T-helper 9 cell (primary cell): ENCODE results near the gene ENO4.

Source experiments
- DNase-seq: peaks from one replicate; pipeline ENCODE4 v3.0.0-alpha.2; 2020

ENO4 gene

DNA sequence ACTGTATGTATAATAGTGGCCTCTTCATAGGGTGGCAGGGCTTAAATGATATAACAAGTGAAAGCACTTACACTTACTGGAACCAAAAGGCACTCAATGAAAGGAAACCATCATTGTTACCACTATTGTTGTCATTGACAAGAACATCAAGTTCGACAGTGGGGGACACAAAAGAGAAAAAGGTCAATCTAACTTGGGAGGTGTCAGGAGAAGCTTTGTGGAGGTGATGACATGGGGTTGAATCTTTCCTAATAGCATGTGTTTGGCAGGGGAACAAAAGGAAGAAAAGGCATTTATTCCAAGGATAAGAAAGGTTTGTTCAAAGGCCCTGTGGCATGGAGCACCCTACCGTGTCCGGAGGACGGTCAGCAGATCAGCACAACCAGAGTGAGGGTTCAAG lies 18.2 kb upstream of the ENO4 start:
- no peak for DNase-seq

DNA sequence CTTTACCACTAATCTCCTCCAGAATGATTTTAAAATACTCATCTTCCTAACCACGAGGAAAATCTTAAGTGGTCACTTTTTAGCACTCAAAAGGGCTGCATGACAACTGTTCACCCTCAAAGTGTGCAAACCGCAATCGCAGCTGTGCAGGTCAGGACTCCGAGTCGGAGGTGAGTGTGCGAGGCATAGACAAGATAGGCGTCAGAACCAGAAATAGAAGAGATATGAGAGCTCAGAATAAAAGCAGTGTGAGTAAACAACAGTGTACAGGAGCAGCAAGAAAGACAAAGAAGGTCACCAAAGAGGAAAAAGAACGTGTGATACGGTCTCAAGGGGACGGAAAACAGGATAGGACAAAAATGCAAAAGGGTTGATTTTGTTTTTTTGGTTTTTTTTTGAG lies 17.5 kb upstream of the ENO4 start:
- DNase-seq, result no peak

DNA sequence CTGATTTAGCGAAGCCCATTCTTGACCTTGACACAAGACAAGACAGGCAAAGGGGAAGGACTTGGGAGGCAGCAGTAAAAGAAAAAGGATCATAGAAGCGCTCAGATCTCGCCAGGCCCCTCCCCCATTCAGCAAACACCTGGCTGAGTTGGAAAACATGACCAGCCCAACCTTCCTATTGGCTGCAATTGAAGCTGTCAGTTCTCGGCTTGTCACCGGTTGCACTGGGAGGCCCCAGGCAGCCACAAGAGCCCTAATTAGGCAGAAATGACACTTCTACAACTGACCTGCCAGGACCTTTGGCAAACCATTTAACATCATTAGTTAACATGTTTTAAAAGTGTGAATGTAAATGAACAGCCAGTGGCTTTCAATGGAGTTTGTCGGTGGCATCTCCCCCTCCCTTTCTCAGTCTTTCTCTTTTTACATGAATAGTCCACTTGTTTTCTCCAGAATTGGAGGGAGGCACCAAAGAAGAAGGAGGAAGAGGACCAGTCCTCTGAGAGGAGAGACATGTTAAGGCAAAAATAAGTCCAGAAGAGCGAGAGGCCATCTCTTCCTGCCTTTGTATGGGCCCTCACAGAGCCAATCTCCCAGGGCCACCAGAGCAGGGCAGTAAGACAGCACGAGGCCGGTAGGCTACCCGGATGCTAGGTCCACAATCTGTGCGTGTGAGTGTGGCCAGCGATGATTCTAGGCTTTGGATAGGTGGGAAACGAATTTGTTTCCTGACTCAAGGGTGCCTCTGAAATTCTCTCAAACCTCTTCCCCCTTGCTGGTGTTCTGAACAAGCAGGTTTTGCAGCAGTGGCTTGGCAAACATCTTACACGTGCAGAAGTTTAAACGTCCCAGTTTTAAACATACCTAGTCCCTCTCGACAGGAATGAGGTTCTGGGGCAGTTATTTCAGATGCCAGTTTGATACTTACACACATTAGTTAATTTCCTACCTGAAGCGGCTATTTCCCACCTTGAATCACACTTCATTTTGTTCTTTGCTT lies 15.0 kb upstream of the ENO4 start:
- DNase-seq, result no peak

DNA sequence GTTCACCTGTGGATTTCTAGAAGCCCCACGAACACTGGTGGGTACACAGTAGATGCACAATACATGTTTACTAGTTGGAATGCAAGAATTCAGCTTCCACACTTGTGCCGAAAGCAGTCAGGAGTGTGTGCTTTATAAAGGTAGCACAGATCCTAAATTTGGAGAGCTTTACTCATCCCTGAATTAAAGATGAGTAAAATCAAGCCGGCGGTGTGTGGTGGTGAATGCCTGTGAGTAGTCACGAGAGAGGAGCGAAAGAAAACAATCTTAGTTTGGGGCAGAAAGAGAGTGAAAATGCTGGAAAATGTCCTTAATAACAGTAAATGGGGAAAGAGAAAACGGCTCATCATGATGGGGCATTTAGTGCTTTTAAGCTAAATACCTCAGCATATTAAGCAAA lies 13.6 kb upstream of the ENO4 start:
- DNase-seq, result no peak

DNA sequence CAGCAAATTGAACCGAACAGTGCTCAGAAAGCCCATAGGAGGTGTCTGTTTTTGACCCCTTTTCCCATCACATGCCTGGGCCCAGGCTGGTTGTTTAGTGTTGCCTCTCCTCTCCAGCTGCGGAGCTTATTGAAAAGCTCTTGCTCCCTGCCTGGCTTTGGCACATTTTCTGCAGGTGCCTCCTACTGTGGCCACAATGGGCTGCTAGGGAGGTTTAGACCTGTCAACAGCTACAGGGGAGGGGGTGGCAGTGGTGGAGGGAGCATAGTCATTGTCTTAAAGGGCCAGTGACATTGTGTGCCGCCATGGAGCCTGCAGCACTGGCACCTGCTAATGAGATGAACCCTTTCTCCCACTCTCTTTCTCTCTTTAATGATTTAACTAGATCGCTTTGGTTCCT lies 13.2 kb upstream of the ENO4 start:
- no peak for DNase-seq

DNA sequence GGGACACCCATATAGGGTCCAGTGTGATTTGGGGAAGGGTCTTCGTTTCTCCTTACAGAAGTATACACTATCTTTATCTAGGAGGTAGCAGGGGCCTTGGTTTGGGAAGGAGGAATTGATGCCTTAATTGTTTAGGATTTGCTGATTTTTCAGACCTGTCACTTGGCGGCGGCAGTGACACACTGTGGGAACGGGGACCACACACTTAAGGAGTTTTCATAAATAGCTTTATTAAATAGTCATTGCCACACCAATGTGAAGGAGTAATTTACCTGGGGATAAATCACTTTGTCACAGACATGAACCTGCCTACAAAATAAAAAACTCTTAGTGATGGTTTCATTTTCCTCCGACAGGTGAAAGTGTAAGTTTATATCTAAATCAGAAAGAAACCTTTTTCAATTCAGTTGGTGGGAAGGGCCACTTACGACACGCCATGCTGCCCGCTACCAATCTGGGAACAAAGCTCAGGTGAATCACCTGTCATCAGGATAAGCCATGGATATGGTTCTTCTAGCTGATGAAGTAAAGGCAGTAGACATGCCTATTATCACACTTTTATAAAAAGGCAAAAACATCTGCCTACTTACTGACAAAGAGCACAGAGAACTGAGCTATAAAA lies 12.3 kb upstream of the ENO4 start:
- DNase-seq, result no peak

DNA sequence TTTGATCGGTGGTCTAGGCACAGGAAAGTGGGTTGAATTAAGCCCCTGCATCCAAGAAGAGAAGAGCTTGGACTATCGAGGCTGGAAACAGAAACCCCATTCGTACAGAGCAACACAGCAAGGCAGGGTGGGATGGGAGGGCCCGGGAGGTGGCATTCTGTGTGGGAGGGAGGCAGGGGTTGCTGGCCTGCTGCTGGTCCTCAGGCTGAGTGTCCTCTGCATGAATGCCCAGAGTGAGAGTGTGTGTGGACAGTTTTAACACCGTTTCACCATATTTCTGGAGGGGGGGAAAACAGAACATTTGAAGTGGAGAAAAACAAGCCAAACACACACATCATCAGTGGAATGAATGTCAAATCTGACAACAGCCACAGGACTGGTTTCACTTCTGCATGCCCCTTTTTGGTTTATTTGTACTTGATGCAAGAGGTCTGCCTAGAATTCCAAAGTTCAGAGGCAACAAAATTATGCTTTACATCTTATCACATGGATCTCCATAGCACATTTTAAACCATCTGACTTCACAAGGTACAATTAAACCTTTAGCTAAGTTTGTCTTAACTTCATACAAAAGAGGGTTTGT lies 11.1 kb upstream of the ENO4 start:
- DNase-seq, result no peak

DNA sequence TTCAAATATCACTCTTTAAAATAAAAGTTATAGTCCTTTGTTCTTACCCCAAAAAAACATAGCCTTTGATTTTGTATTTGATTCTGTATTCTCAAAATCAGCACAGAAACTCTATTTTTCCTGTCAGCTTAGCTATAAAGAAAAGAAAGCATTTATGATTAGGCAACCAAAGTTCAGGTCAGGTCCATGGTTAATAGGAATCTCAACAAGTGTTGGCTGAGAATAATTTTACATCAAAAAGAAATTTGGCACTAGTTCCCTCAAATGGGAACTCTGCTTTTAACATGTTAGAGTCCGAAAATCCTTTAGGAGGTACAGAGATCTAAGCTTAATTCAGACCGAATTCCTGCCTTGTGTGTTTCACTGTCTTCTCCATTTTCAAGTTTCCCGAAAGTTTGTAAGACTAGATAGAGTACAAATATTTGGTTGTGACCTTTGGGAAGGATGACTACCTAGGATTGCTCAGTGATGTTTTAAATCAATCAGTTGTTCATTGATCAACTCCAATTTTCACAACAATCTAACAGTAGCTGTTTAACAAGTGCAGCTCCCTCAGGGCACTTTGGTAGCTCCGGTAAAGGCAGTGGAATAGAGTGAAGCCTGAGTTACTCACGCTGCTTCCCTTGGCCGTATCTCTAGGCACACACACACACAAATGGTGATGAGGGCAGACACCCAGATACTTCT lies 8.8 kb upstream of the ENO4 start:
- no peak for DNase-seq

DNA sequence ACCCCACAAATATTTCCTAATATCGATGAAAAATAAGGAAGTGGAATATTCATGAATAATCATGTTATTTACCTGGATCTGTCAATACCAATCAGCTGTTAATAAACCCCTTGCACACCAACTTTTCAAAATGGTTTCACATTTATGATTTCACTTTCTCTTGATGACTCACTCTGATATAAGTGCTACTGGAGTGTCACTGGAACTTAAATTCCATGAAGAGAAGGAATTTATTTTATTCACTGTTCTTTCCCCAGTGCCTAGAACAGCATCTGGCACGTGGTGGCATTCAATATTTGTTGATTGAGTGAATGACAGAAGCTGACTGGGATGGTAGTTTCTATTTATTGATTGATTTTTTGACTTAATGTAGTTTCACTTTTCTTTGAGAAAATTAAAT lies 3.5 kb upstream of the ENO4 start:
- no peak for DNase-seq

DNA sequence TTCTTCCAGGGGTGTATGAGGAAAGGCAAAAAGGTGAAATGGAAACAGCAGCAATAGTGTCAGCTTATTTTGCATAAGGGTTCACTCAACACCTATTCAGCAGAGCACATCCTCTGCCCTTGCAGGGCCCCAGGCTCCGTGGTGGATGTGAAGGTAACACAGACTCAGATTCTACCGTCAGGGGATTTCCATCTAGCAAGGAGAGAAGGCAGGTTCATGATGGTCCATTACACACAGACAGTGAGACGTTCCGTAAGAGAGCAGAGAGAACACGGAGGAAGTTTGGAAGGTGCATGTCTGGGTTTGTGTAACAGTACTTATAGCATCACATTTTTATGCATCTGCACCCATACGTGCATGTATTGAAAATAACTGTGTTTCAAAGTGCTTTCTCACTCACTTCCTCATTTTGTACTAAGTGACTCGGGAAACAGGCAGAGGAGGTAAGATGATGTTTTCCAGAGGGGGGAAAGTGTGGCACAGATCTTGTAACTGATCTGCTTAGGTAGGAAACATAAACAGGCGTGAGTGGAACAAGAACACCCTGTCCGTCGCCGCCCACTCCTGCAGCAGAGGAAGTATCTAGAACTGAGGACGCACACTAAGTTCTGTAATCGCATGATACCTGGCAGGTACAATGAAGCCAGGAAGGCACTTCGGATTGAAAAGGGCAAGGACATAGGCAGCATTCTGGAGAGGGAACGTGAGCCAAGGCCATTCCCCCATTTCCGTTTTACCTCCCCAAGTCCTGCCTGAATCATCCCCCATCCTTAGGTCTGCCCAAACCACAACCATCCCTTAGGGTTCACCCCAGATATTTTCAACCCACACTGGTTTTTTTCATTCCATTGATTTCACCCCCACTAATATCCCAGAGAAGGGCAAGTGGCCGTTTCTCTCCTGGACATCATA lies 1.0 kb upstream of the ENO4 start:
- DNase-seq, result no peak

DNA sequence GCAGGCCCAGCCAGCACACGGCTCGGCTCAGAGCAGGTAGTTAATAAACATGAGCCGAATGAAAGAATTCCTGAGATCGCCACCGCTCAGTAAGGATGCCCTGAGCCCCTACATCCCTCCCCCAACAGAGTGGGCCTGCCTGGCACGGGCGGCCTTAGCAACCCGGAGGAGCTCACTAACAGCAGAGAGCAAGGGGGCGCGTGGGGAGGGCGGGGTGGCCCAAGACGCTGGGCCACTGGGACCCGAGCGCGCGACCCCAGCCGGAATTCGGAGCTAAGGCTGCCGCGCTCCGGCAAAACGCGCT lies 403 bp upstream of the ENO4 start:
- DNase-seq, result no peak

DNA sequence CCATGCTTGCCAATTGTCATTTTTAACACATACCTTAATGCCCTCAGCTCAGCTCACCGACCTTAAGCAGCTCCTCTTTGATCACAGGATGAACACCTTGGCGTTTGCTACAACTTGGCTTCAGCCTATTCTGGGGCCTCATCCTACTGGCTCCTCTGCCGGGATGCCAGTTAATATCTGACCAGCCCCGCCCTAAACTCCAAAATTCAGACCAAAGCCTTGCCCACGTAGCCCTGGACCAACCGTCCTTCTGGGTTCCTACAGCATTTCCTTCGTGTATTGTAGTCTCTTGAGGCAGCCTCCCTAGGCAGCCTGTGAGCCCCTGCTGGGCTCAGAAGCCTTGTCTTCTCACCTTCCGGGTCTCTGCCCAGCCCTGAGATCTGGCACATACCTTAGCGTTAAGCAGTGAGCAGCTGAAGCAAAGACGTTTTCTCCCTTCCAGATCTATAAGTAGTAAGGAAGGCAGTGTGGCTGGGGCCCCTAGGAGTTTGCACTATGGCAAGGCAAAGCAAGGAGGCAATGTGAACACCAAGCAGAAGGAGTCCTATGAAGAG lies 836 bp downstream of the ENO4 start:
- DNase-seq, result no peak

DNA sequence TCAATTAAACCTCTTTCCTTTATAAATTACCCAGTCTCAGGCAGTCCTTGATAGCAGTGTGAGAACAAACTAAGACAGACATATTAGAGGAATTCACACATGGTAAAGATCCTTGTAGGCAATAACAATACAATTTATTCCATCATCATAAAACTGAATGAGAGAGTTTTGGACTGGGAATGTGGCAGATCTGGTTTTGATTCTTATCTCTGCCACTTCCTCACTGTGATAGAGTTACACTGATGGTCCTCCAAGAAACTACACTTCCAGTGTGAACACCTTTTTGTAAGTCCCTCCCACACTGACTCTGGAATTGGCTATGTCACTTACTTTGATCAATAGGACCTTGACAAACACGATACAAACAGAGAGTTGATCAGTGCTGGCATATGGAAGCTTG lies 2.9 kb downstream of the ENO4 start:
- no peak for DNase-seq

DNA sequence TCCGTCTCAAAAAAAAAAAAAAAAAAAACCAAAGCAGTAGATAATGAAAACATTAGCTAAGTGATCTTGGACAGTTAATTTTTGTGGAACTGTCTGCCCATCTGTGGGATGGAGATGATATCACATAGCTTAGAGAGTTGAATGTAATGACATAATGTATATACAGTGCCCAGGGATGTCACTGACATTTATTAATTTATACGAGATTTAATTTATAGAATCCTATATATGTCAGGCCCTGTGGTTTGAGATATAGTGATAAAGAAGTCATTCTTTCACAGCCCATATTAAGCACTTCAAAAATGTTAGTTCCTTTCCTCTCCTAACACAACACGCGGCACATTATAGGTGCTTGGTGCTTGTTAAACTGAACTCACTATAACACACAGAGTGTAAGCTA lies 4.0 kb downstream of the ENO4 start:
- DNase-seq, result no peak

DNA sequence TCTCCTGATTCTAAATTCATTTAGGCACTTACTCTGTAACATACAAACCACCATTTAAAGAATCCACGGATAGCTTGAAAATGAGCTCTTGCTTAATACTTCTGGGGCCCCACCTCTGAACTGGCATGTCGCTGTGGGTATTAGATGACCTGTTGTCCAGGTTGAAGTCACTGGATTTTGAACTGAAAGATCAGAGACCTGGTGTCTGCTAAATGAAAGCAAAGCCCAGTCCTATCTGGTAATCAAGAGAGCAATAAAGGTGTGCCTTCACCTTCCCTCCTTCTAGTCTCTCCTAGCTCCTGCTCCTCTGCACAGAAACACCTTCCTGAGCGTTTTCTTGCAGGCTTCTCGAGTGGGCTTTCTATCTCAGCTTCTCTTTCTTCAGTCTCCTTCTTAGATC lies 4.4 kb downstream of the ENO4 start:
- DNase-seq, result no peak

DNA sequence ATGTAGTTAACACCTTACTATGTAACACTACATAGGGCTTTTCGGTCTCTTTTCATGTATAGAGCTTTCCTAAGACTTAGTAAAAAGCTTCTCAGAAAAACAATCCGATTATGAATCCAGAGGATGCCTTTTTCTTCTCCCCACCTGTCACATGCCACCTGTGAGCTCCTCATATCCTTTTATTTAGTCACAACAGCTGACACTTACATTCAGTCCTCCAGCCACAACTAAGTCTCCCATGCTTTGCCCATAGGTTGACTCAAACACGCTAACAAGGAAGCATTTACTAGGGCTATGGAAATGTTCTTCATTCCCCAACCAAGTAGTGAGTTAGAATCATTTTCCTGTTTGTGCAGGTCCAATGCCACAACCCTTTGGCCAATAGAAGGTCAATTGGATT lies 7.9 kb downstream of the ENO4 start:
- DNase-seq, result no peak

DNA sequence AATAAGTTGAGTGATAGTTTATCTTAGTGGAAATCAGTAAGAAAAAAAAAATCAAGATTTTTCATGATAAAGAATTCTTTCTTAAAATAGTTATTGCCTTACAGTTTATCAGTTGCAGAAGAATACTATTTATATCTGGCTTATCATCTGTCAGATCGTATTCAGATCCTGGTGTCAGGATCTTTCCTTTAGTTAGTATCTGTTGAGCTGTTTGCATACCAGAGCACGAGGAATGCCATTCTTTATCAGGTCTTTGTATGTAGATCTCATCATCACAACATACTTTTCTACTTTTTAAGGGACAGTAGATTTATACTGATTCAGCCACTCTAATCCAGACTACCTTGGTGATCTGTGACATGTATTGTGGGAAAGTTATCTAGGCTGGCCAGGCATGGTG lies 12.5 kb downstream of the ENO4 start:
- no peak for DNase-seq

DNA sequence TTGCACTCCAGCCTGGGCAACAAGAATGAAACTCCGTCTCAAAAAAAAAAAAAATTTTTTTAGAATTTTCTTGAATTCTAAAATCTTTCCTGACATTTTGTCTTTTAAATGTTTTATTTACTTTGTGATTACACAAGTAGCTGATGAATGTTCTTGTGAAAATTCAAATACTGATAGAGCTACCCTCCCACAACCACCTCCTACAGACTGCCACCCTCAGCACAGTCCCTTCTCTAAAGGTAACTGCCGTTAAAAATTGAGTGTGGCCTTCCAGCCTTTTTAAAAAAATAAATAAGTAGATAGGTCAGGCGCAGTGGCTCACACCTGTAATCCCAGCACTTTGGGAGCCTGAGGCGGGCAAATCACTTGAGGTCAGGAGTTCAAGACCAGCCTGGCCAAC lies 15.1 kb downstream of the ENO4 start:
- no peak for DNase-seq

DNA sequence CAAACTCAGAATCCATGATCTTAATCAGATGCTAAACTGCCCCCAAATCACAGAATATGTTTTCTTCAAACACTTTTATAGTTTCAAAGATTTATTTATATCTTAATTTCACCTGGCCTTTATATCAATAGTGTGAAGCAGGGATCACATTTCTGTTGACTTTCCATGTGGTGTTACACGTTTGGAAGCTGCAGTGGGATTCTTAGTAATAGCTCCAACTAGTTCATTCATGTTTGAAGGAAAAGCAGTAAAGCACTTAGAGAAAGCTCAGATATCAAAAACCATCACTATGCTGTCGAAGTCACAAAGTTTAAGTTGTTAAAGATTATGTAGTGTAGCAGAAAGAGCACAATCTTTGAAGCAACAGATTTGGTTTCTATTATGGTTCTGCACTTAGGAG lies 16.8 kb downstream of the ENO4 start:
- no peak for DNase-seq

DNA sequence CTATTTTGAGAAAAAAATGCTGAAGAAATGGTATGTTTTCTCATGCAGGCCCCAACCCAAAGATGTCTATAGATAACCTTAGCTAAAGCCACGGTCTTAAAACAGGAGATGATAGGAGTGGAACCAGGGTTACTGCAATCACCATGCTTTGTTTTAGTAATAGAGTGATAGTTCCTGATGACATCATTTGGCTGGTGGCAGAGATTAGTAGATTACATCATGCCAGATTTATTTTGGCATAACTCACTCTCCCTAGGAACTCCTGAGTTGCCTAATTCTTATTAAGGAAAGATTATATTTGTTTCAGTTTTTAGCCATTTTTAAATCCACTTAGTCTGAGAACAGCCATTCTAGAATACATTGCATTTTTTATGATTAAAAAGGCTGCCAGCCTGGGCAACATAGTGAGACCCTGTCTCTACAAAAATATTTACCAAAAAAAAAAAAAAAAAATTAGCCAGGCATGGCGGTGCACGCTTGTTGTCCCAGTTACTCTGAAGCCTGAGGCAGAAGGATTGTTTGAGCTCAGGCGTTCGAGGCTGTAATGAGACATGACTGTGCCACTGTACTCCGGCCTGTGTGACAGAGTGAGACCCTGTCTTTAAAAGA lies 17.8 kb downstream of the ENO4 start:
- no peak for DNase-seq

DNA sequence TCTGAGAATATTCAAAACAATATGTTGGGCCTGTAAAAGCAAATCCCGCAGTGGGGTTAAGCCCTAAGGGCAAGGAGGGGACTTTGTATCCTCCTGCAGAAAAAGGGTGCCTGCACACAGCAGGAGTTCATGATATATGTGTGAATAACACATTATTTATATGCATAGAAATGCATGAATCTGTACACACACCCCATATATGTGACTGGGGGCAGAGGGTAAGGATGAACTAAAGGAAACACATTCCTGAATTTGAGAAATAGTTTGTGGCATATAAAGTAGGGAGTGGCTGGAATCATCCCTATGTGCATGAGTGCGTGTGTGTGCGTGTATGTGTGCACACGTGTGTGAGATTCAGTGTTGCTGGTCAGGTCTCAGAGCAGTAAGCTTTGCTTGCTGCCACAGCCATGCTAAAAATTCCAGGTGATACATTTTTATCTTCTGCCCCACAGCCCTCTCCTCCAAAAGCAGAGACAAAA lies 18.9 kb downstream of the ENO4 start:
- no peak for DNase-seq

DNA sequence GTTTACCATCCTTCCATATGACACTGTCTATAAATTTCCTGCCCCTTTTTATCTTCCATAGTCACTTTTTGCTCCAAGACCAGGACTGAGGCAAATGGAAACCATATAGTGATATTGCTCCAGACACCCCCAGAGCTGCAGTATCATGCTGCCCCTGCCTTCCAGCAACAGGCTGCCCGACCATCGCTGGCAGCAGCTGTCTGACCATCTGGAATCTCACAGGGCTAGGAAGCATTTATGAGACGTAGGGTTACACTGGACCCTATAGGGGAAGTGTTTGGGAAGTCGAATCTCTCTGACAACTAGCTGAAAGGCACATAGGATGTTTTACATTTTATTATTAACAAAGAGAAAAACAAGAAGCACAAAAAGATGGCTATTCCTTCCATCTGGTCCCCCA lies 19.4 kb downstream of the ENO4 start:
- no peak for DNase-seq
